DND-41 (cell line): Measurements from ENCODE around the gene NTRK1.

Source experiments
- CTCF ChIP-seq: IDR thresholded peaks from 2 replicates; pipeline ENCODE4 v1.5.1; 2012; ENCODE audit warnings: borderline replicate concordance, low read length, moderate library complexity, mild to moderate bottlenecking; ENCODE audit not compliant: poor library complexity, severe bottlenecking; ENCODE audit errors: extremely low read depth
- EZH2 ChIP-seq: IDR thresholded peaks from 3 replicates; pipeline ENCODE4 v1.6.1; 2012; ENCODE audit warnings: borderline replicate concordance, low read depth, mild to moderate bottlenecking, moderate library complexity, low read length, inconsistent platforms; ENCODE audit not compliant: severe bottlenecking

- no peak for TF ChIP-seq CTCF
- TF ChIP-seq EZH2, result no peak
Measured at GRCh38 chr1:156904187-156904959, 43.7 kb downstream of the NTRK1 start.
